SK-N-SH (cell line): ENCODE data around the gene TOX2. TPM values are rescaled to one million over a fixed set of nuclear protein-coding genes. Genes with fewer than 3 reads are reported as not detected.

Experiments used
- CTCF ChIA-PET: fragments of 300-600, 350-600 bp; formaldehyde crosslinking; extraction: SDS; loops from one replicate; lab custom pipeline; 2021; lab: Yijun Ruan, JAX
- POLR2A ChIA-PET: fragments of 350-600 bp; sonication (Branson Sonifier 250); formaldehyde crosslinking; extraction: SDS; loops from one replicate; lab custom pipeline; 2020; ENCODE audit warnings: antibody characterized with exemption, inconsistent platforms; lab: Yijun Ruan, JAX
- DNase-seq: peaks from one replicate; pipeline ENCODE4 v3.0.0; 2012
- H2AFZ ChIP-seq: fragments of 200-600 bp; sonication (generic); 2 replicates; pipeline ENCODE4 v1.8.1; 2016; ENCODE audit warnings: antibody characterized with exemption, mild to moderate bottlenecking, low read depth
- H3F3A ChIP-seq: fragments of 200-600 bp; sonication (generic); replicated peaks from 2 replicates; pipeline ENCODE3; 2016; ENCODE audit warnings: antibody characterized with exemption, mild to moderate bottlenecking; ENCODE audit not compliant: insufficient read depth
- H3K27ac ChIP-seq, 2 experiments: fragments of 200-500 bp in 1 of 2; fragments of 200-600 bp in 1 of 2; sonication (Bioruptor generic) in 1 of 2; sonication (generic), shearing (Covaris generic) in 1 of 2; 2 replicates each; pipeline versions ENCODE4 v1.5.1 to v1.6.1; 2014 to 2016; ENCODE audit warnings: low read depth in 2 of 2, inconsistent platforms in 1 of 2, low read length in 1 of 2, mild to moderate bottlenecking in 1 of 2, mixed read lengths in 1 of 2
- H3K27me3 ChIP-seq: fragments of 200-600 bp; sonication (generic), shearing (Covaris generic); 2 replicates; pipeline ENCODE4 v1.6.1; 2016; ENCODE audit warnings: mixed run types; ENCODE audit not compliant: insufficient read depth
- H3K36me3 ChIP-seq, 2 experiments: fragments of 200-500 bp in 1 of 2; fragments of 200-600 bp in 1 of 2; sonication (Bioruptor generic) in 1 of 2; sonication (generic) in 1 of 2; replicated peaks in 1 of 2; 2 replicates each; pipeline versions ENCODE3 to v1.5.1; 2014 to 2016; ENCODE audit warnings: low read length in 1 of 2, mild to moderate bottlenecking in 1 of 2; ENCODE audit not compliant: insufficient read depth in 2 of 2, control insufficient read depth in 1 of 2
- H3K4me1 ChIP-seq, 2 experiments: fragments of 200-500 bp in 1 of 2; fragments of 200-600 bp in 1 of 2; sonication (Bioruptor generic) in 1 of 2; sonication (generic), shearing (Covaris generic) in 1 of 2; 2 replicates each; pipeline versions ENCODE4 v1.5.1 to v1.6.1; 2014 to 2016; ENCODE audit warnings: low read depth in 1 of 2, low read length in 1 of 2, mixed run types in 1 of 2; ENCODE audit not compliant: insufficient read depth in 2 of 2, control insufficient read depth in 1 of 2
- H3K4me2 ChIP-seq: fragments of 200-600 bp; sonication (generic), shearing (Covaris generic); 2 replicates; pipeline ENCODE4 v1.6.1; 2017; ENCODE audit warnings: mixed run types
- H3K4me3 ChIP-seq, 2 experiments: fragments of 200-500 bp in 1 of 2; fragments of 200-600 bp in 1 of 2; sonication (Bioruptor generic) in 1 of 2; sonication (generic), shearing (Covaris generic) in 1 of 2; 2 replicates each; pipeline versions ENCODE4 v1.5.1 to v1.8.1; 2014 to 2016; ENCODE audit warnings: low read depth in 2 of 2, inconsistent platforms in 1 of 2, low read length in 1 of 2, mild to moderate bottlenecking in 1 of 2, mixed read lengths in 1 of 2, moderate library complexity in 1 of 2
- H3K79me2 ChIP-seq: fragments of 200-600 bp; sonication (generic); 2 replicates; pipeline ENCODE4 v1.8.1; 2017; ENCODE audit warnings: mild to moderate bottlenecking; ENCODE audit not compliant: insufficient read depth
- H3K9ac ChIP-seq: fragments of 200-600 bp; sonication (generic); 2 replicates; pipeline ENCODE4 v1.6.1; 2017; ENCODE audit warnings: mixed run types
- H3K9me2 ChIP-seq: fragments of 200-600 bp; sonication (generic); 2 replicates; pipeline ENCODE4 v1.6.1; 2017; ENCODE audit warnings: mixed run types
- H3K9me3 ChIP-seq: fragments of 200-600 bp; sonication (generic); 2 replicates; pipeline ENCODE4 v1.6.1; 2017; ENCODE audit warnings: mixed run types, mild to moderate bottlenecking, moderate library complexity
- H4K20me1 ChIP-seq: fragments of 200-600 bp; sonication (generic); 2 replicates; pipeline ENCODE4 v1.6.1; 2017; ENCODE audit warnings: mild to moderate bottlenecking, mixed run types; ENCODE audit not compliant: insufficient read depth
- ELF1 ChIP-seq: IDR thresholded peaks from 2 replicates; pipeline ENCODE4 v1.4.0; 2012
- EZH2phosphoT487 ChIP-seq: fragments of 200-600 bp; sonication (generic); IDR thresholded peaks from 2 replicates; pipeline ENCODE4 v1.6.1; 2017; ENCODE audit warnings: low read depth, mixed run types, mild to moderate bottlenecking, antibody characterized with exemption, moderate library complexity, borderline replicate concordance
- FOSL2 ChIP-seq: IDR thresholded peaks from 2 replicates; pipeline ENCODE4 v1.4.0; 2012; ENCODE audit warnings: low read depth, mild to moderate bottlenecking, moderate library complexity, borderline replicate concordance
- GATA2 ChIP-seq: sonication (generic); formaldehyde crosslinking; IDR thresholded peaks from 2 replicates; pipeline ENCODE4 v1.5.0; 2020; ENCODE audit warnings: mild to moderate bottlenecking, missing genetic modification reagents
- JUND ChIP-seq: IDR thresholded peaks from 2 replicates; pipeline ENCODE4 v1.4.0; 2012
- MXI1 ChIP-seq: IDR thresholded peaks from 2 replicates; pipeline ENCODE4 v1.6.1; 2012; ENCODE audit warnings: mild to moderate bottlenecking, low read depth, low read length, improper control_type of control experiment
- NFIC ChIP-seq: IDR thresholded peaks from 2 replicates; pipeline ENCODE4 v1.4.0; 2012; ENCODE audit warnings: borderline replicate concordance
- PBX3 ChIP-seq: IDR thresholded peaks from 2 replicates; pipeline ENCODE4; 2012
- RFX5 ChIP-seq: IDR thresholded peaks from 2 replicates; pipeline ENCODE4 v1.6.1; 2012; ENCODE audit warnings: mild to moderate bottlenecking, improper control_type of control experiment, low read length
- RXRA ChIP-seq: IDR thresholded peaks from 2 replicates; pipeline ENCODE4 v1.4.0; 2012; ENCODE audit warnings: low read depth, mild to moderate bottlenecking, borderline replicate concordance
- SIN3A ChIP-seq: IDR thresholded peaks from 2 replicates; pipeline ENCODE4 v1.6.1; 2012; ENCODE audit warnings: low read depth, mild to moderate bottlenecking, low read length, moderate library complexity, borderline replicate concordance
- SMC3 ChIP-seq: IDR thresholded peaks from 2 replicates; pipeline ENCODE4 v1.6.1; 2012; ENCODE audit warnings: low read depth, low read length, improper control_type of control experiment
- TAF1 ChIP-seq: IDR thresholded peaks from 2 replicates; pipeline ENCODE4 v1.6.1; 2012; ENCODE audit warnings: low read depth, mild to moderate bottlenecking, low read length, moderate library complexity, borderline replicate concordance
- TEAD4 ChIP-seq: IDR thresholded peaks from 2 replicates; pipeline ENCODE4 v1.4.0; 2012; ENCODE audit warnings: mild to moderate bottlenecking, borderline replicate concordance; ENCODE audit not compliant: insufficient read depth
- YY1 ChIP-seq: IDR thresholded peaks from 2 replicates; pipeline ENCODE4 v1.4.0; 2012; ENCODE audit warnings: low read depth, mild to moderate bottlenecking
- whole genome bisulfite sequencing: methylation state at CpG from one replicate; pipeline ENCODE4 v1.1.6; 2017; ENCODE audit warnings: low lambda C conversion rate; 5-methylcytosine and 5-hydroxymethylcytosine counted together
- polyA plus RNA-seq, 3 experiments: library from polyadenylated mRNA; depleted of rRNA; stranded (reverse); fragments of >200 nt; gene quantifications; 2 replicates each; pipeline ENCODE4 v1.2.3, GENCODE V29; 2012
- TF ChIP-seq, protein P1 (sequence below): fragments of 150-350 bp; IDR thresholded peaks from 2 replicates; pipeline ENCODE4 v1.6.1; 2017; ENCODE audit warnings: antibody characterized with exemption, low read length, low read depth, borderline replicate concordance
- TF ChIP-seq, protein P2 (sequence below): IDR thresholded peaks from 2 replicates; pipeline ENCODE4 v1.4.0; 2012; ENCODE audit warnings: low read depth, borderline replicate concordance

TOX2 gene
- polyA plus RNA-seq, 1 of the 3 experiments (the other 2 are of a cell fraction) = 15.4 TPM

DNA sequence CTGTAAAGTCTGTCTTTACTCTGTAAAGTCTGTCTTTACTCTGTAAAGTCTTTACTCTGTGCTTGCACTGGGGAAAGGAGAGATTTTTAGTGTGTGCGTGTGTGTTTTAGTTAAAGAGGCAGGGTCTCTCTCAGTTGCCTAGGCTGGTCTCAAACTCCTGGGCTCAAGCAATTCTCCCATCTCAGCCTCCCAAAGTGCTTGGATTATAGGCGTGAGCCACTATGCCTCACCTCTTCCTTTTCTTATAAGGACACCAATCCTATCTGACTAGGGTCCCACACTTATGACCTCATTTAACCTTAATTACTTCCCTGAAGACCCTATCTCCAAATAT, 178.6 kb downstream of the TOX2 start:
- Histone ChIP-seq H3K4me1 (peaks cover 0 to 16% of the 10 kb centered on the region in 2 experiments; a peak in 1 of 4 replicates), H3K9me3 (no peaks in the 10 kb centered on the region), H3K27me3 (no peaks in the 10 kb centered on the region), H3K9ac (no peak overlapping the region), H4K20me1 (no peaks in the 10 kb centered on the region), H3K27ac (no peak overlapping the region), H3K9me2 (no peaks in the 10 kb centered on the region), H3K79me2 (no peaks in the 10 kb centered on the region), H3K36me3 (no peaks in the 10 kb centered on the region), H3K4me2 (no peak overlapping the region), H2AFZ (no peak overlapping the region), H3F3A (no peaks in the 10 kb centered on the region), H3K4me3 (no peak overlapping the region; a peak in 1 of 4 replicates)
- ChIA-PET POLR2A (no interaction called here), CTCF (interaction anchor here (1.5 to 2.0 kb wide), 2 partner anchors 9 to 343 kb away, joined by 4 to 12 read pairs; no protein-coding TSS in a partner anchor)
- DNase-seq = no peak
- WGBS = 63% methylated on average over 2 of the region's 2 CpGs
- TF ChIP-seq MXI1 = no peak
- TF ChIP-seq FOSL2 = no peak
- TF ChIP-seq SIN3A = no peak
- TF ChIP-seq, protein P1, sequence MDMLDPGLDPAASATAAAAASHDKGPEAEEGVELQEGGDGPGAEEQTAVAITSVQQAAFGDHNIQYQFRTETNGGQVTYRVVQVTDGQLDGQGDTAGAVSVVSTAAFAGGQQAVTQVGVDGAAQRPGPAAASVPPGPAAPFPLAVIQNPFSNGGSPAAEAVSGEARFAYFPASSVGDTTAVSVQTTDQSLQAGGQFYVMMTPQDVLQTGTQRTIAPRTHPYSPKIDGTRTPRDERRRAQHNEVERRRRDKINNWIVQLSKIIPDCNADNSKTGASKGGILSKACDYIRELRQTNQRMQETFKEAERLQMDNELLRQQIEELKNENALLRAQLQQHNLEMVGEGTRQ = no peak
- TF ChIP-seq, protein P2, sequence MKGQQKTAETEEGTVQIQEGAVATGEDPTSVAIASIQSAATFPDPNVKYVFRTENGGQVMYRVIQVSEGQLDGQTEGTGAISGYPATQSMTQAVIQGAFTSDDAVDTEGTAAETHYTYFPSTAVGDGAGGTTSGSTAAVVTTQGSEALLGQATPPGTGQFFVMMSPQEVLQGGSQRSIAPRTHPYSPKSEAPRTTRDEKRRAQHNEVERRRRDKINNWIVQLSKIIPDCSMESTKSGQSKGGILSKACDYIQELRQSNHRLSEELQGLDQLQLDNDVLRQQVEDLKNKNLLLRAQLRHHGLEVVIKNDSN = no peak
- no peak for TF ChIP-seq GATA2 (CRISPR knock-in tag)
- no peak for TF ChIP-seq NFIC
- TF ChIP-seq PBX3 = no peak
- no peak for TF ChIP-seq TEAD4
- TF ChIP-seq YY1 = no peak
- TF ChIP-seq TAF1 = no peak
- no peak for TF ChIP-seq SMC3
- no peak for TF ChIP-seq RXRA
- TF ChIP-seq RFX5 = no peak
- TF ChIP-seq ELF1 = no peak
- no peak for TF ChIP-seq EZH2phosphoT487

DNA sequence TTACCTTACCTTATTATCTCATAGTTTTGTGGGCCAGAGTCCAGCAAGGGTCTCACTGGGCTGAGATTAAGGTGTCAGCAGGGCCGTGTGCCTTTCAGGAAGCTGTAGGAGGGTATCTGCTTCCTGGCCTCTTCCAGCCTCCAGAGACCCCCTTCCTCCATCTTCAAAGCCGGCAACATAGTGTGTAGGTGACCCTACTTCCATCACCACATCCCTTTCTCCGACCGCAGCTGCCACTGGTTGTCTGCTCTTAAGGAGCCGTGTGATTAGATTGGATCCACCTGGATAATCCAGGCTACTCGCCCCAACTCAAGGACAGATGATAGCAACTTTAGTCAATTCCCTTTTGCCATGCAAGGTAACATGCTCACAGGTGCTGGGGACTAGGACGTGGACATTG, 181.2 kb downstream of the TOX2 start:
- CTCF ChIA-PET = interaction anchor here (1.0 to 2.8 kb wide), 7 partner anchors 13 to 558 kb away, joined by 3 to 12 read pairs (median 6); no protein-coding TSS in a partner anchor
- no peaks in the 10 kb centered on the region for H3K9me3 ChIP-seq
- WGBS = 81% methylated on average over 7 of the region's 7 CpGs

More for the DNA sequence above, 181.2 kb downstream of the TOX2 start:
- TF ChIP-seq, protein P1 = no peak
- TF ChIP-seq GATA2 (CRISPR knock-in tag) (no peak), SIN3A (no peak), JUND (no peak)
- H4K20me1 ChIP-seq = no peaks in the 10 kb centered on the region
- no peaks in the 10 kb centered on the region for H3F3A ChIP-seq
- H2AFZ ChIP-seq = no peak overlapping the region
- H3K79me2 ChIP-seq = no peaks in the 10 kb centered on the region
- DNase-seq = no peak
- H3K27ac ChIP-seq = no peak overlapping the region
- H3K27me3 ChIP-seq = no peaks in the 10 kb centered on the region
- H3K4me3 ChIP-seq = no peak overlapping the region
- H3K9me2 ChIP-seq = no peaks in the 10 kb centered on the region
- POLR2A ChIA-PET = no interaction called here
- no peak overlapping the region for H3K4me2 ChIP-seq
- no peak overlapping the region for H3K9ac ChIP-seq
- no peaks in the 10 kb centered on the region for H3K36me3 ChIP-seq
- peaks cover 0 to 8% of the 10 kb centered on the region in 2 experiments; a peak in 1 of 4 replicates for H3K4me1 ChIP-seq
